GM18873 (cell line): ENCODE results near the gene BEST3.
"Not testable (repeated sequence)": the region's sequence is repeated elsewhere in the genome, so short reads cannot be mapped to it uniquely, and the experiment has no call there.

ENCODE experiments used
- ATAC-seq: cut with Tn5 transposase; IDR thresholded peaks from one replicate; pipeline ENCODE4 v1.9.1; 2021; ENCODE audit warnings: mild to moderate bottlenecking, moderate library complexity, moderate number of reproducible peaks; ENCODE audit not compliant: unreplicated experiment, low FRiP score

Gene BEST3

GRCh38 chr12:69688471-69689427, 10.4 kb downstream of the BEST3 start:
- no peak for ATAC-seq

GRCh38 chr12:69688021-69688420, 11.1 kb downstream of the BEST3 start:
- no peak for ATAC-seq

GRCh38 chr12:69687390-69687789, 11.7 kb downstream of the BEST3 start:
- no peak for ATAC-seq

GRCh38 chr12:69686731-69687130, 12.4 kb downstream of the BEST3 start:
- ATAC-seq = no peak

GRCh38 chr12:69685810-69686209, 13.3 kb downstream of the BEST3 start:
- ATAC-seq = peak; percentile 60

- ATAC-seq = no peak
These were observed 14.6 kb downstream of the BEST3 start for GRCh38 chr12:69684466-69684865.

- ATAC-seq = no peak
These were observed 16.9 kb downstream of the BEST3 start for GRCh38 chr12:69682110-69682755.

- no peak for ATAC-seq
These were observed 20.0 kb downstream of the BEST3 start for GRCh38 chr12:69679119-69679518.

GRCh38 chr12:69676257-69677012, 22.7 kb downstream of the BEST3 start:
- ATAC-seq = no peak

- no peak for ATAC-seq
These were observed 26.9 kb downstream of the BEST3 start for GRCh38 chr12:69672195-69672594.

- no peak for ATAC-seq
These were observed 27.5 kb downstream of the BEST3 start for GRCh38 chr12:69671597-69671996.

GRCh38 chr12:69666798-69667197, 32.3 kb downstream of the BEST3 start:
- no peak for ATAC-seq

- not testable (repeated sequence) for ATAC-seq
These were observed 34.1 kb downstream of the BEST3 start for GRCh38 chr12:69664930-69665377.

- ATAC-seq = no peak
These were observed 35.4 kb downstream of the BEST3 start for GRCh38 chr12:69663726-69664125.

- ATAC-seq = no peak
These were observed 36.3 kb downstream of the BEST3 start for GRCh38 chr12:69662764-69663163.

- no peak for ATAC-seq
These were observed 37.7 kb downstream of the BEST3 start for GRCh38 chr12:69661386-69661785.

GRCh38 chr12:69660164-69660863, 38.8 kb downstream of the BEST3 start:
- no peak for ATAC-seq

GRCh38 chr12:69658203-69658602, 40.9 kb downstream of the BEST3 start:
- no peak for ATAC-seq

- ATAC-seq = no peak
These were observed 41.5 kb downstream of the BEST3 start for GRCh38 chr12:69657376-69658137.
